Activated naive CD4-positive, alpha-beta T cell (primary cell): Measurements from ENCODE around the gene LDLRAD3.
A peak's percentile ranks its signal among the peaks of the same experiment; 100 is the strongest.

Experiments used
- DNase-seq, 4 experiments: peaks; one replicate each; lab custom pipeline; 2025; lab: John Stamatoyannopoulos, UW

LDLRAD3 gene

GRCh38 chr11:36240173-36240572 is 296.3 kb downstream of the LDLRAD3 start:
- no peak for DNase-seq

- no peak for DNase-seq
These were observed 296.9 kb downstream of the LDLRAD3 start for GRCh38 chr11:36240801-36241200.

GRCh38 chr11:36241497-36241896 is 297.6 kb downstream of the LDLRAD3 start:
- DNase-seq, result no peak

- DNase-seq, result no peak
These were observed 299.8 kb downstream of the LDLRAD3 start for GRCh38 chr11:36243641-36244040.

GRCh38 chr11:36247493-36247892 is 303.6 kb downstream of the LDLRAD3 start:
- no peak for DNase-seq

- DNase-seq, result no peak
These were observed 304.6 kb downstream of the LDLRAD3 start for GRCh38 chr11:36248436-36248835.

- no peak for DNase-seq
These were observed 305.4 kb downstream of the LDLRAD3 start for GRCh38 chr11:36249246-36249645.

GRCh38 chr11:36251823-36252222 is 308.0 kb downstream of the LDLRAD3 start:
- DNase-seq, result no peak

- DNase-seq, result no peak
These were observed 309.4 kb downstream of the LDLRAD3 start for GRCh38 chr11:36253238-36253637.

GRCh38 chr11:36254713-36255112 is 310.9 kb downstream of the LDLRAD3 start:
- no peak for DNase-seq

GRCh38 chr11:36257351-36257750 is 313.5 kb downstream of the LDLRAD3 start:
- DNase-seq, result no peak

- no peak for DNase-seq
These were observed 315.0 kb downstream of the LDLRAD3 start for GRCh38 chr11:36258730-36259360.

- no peak for DNase-seq
These were observed 317.2 kb downstream of the LDLRAD3 start for GRCh38 chr11:36261094-36261493.

GRCh38 chr11:36264011-36264972 is 320.4 kb downstream of the LDLRAD3 start:
- no peak for DNase-seq

GRCh38 chr11:36264973-36265344 is 321.1 kb downstream of the LDLRAD3 start:
- DNase-seq, result no peak

- DNase-seq, result peak in 3 of 4 experiments; percentile 32 to 51 (median 37)
These were observed 322.1 kb downstream of the LDLRAD3 start for GRCh38 chr11:36265793-36266628.

- no peak for DNase-seq
These were observed 322.9 kb downstream of the LDLRAD3 start for GRCh38 chr11:36266767-36267166.

- DNase-seq, result no peak
These were observed 324.6 kb downstream of the LDLRAD3 start for GRCh38 chr11:36268337-36268985.

- no peak for DNase-seq
These were observed 326.8 kb downstream of the LDLRAD3 start for GRCh38 chr11:36270701-36271100.

- DNase-seq, result no peak
These were observed 328.0 kb downstream of the LDLRAD3 start for GRCh38 chr11:36271794-36272407.

GRCh38 chr11:36273110-36273509 is 329.2 kb downstream of the LDLRAD3 start:
- no peak for DNase-seq
